ENCODE results near the gene LGALS3BP.

Gene LGALS3BP

GRCh38 chr17:78962345-78962983 lies 17.3 kb downstream of the LGALS3BP start:
- TF ChIP-seq CEBPB (IDR thresholded peaks at IDR 0.05) (no peak), TEAD4 (IDR thresholded peaks at IDR 0.05) (no peak), TCF12 (IDR thresholded peaks at IDR 0.05; ENCODE audit: low read depth) (no peak), FOXM1 (IDR thresholded peaks at IDR 0.05; ENCODE audit: borderline replicate concordance, low read depth) (no peak), CREB1 (IDR thresholded peaks at IDR 0.05; ENCODE audit: low read depth) (no peak), MAX (IDR thresholded peaks at IDR 0.05) (no peak), ZBTB7A (IDR thresholded peaks at IDR 0.05; ENCODE audit: low read depth) (no peak), EP300 (IDR thresholded peaks at IDR 0.05; ENCODE audit: borderline replicate concordance) (no peak), YY1 (IDR thresholded peaks at IDR 0.05; ENCODE audit: low read depth) (no peak), TAF1 (IDR thresholded peaks at IDR 0.05; ENCODE audit: low read depth) (no peak), EGR1 (IDR thresholded peaks at IDR 0.05) (no peak), NFIC (IDR thresholded peaks at IDR 0.05) (no peak), USF1 (IDR thresholded peaks at IDR 0.05) (no peak)

GRCh38 chr17:78961571-78961970 lies 18.2 kb downstream of the LGALS3BP start:
- TF ChIP-seq FOXM1 (IDR thresholded peaks at IDR 0.05; ENCODE audit: borderline replicate concordance, low read depth) (no peak), TAF1 (IDR thresholded peaks at IDR 0.05; ENCODE audit: low read depth) (no peak), NFIC (IDR thresholded peaks at IDR 0.05) (no peak), EGR1 (IDR thresholded peaks at IDR 0.05) (no peak), RAD21 (IDR thresholded peaks at IDR 0.05; ENCODE audit: low read depth) (no peak), ZBTB7A (IDR thresholded peaks at IDR 0.05; ENCODE audit: low read depth) (no peak), MAX (IDR thresholded peaks at IDR 0.05) (no peak), CREB1 (IDR thresholded peaks at IDR 0.05; ENCODE audit: low read depth) (no peak), TCF12 (IDR thresholded peaks at IDR 0.05; ENCODE audit: low read depth) (no peak), CEBPB (IDR thresholded peaks at IDR 0.05) (no peak), TEAD4 (IDR thresholded peaks at IDR 0.05) (no peak), EP300 (IDR thresholded peaks at IDR 0.05; ENCODE audit: borderline replicate concordance) (no peak), USF1 (IDR thresholded peaks at IDR 0.05) (no peak), REST (IDR thresholded peaks at IDR 0.05; ENCODE audit: low read depth) (no peak), YY1 (IDR thresholded peaks at IDR 0.05; ENCODE audit: low read depth) (no peak)

GRCh38 chr17:78960928-78961327 lies 18.8 kb downstream of the LGALS3BP start:
- no peak for TF ChIP-seq ZBTB7A (IDR thresholded peaks at IDR 0.05; ENCODE audit: low read depth)
- no peak for TF ChIP-seq USF1 (IDR thresholded peaks at IDR 0.05)
- TF ChIP-seq REST (IDR thresholded peaks at IDR 0.05; ENCODE audit: low read depth) = no peak
- no peak for TF ChIP-seq EGR1 (IDR thresholded peaks at IDR 0.05)
- no peak for TF ChIP-seq RAD21 (IDR thresholded peaks at IDR 0.05; ENCODE audit: low read depth)
- TF ChIP-seq TAF1 (IDR thresholded peaks at IDR 0.05; ENCODE audit: low read depth) = no peak
- no peak for TF ChIP-seq CEBPB (IDR thresholded peaks at IDR 0.05)
- no peak for TF ChIP-seq NFIC (IDR thresholded peaks at IDR 0.05)
- TF ChIP-seq EP300 (IDR thresholded peaks at IDR 0.05; ENCODE audit: borderline replicate concordance) = no peak
- no peak for TF ChIP-seq TEAD4 (IDR thresholded peaks at IDR 0.05)
- TF ChIP-seq FOXM1 (IDR thresholded peaks at IDR 0.05; ENCODE audit: borderline replicate concordance, low read depth) = no peak
- no peak for TF ChIP-seq MAX (IDR thresholded peaks at IDR 0.05)

- no peak for TF ChIP-seq EGR1 (IDR thresholded peaks at IDR 0.05)
- TF ChIP-seq TCF12 (IDR thresholded peaks at IDR 0.05; ENCODE audit: low read depth) = no peak
- TF ChIP-seq NFIC (IDR thresholded peaks at IDR 0.05) = no peak
- TF ChIP-seq REST (IDR thresholded peaks at IDR 0.05; ENCODE audit: low read depth) = no peak
- no peak for TF ChIP-seq YY1 (IDR thresholded peaks at IDR 0.05; ENCODE audit: low read depth)
- no peak for TF ChIP-seq USF1 (IDR thresholded peaks at IDR 0.05)
- no peak for TF ChIP-seq CREB1 (IDR thresholded peaks at IDR 0.05; ENCODE audit: low read depth)
- no peak for TF ChIP-seq MAX (IDR thresholded peaks at IDR 0.05)
- TF ChIP-seq EP300 (IDR thresholded peaks at IDR 0.05; ENCODE audit: borderline replicate concordance) = no peak
These were observed 19.9 kb downstream of the LGALS3BP start for GRCh38 chr17:78959803-78960202.
